ENCODE data around the gene PCNX1. TPM values are rescaled to one million over a fixed set of nuclear protein-coding genes. Genes with fewer than 3 reads are reported as not detected.

The PCNX1 gene
- total and polyA plus RNA-seq, 12 donors = 4.5 to 66.6 (median 47.7) TPM

GRCh38 chr14:70906793-70907175 lies 475 bp upstream of the PCNX1 start:
- no peaks in the 10 kb centered on the region for H3K27me3 ChIP-seq
- WGBS, 2 donors = 21 to 24% methylated on average over 9 of the region's 9 CpGs
- H3K4me1 ChIP-seq = peaks cover 7 to 61% (median 56%) of the 10 kb centered on the region in 9 donors
- H3K9me3 ChIP-seq = no peaks in the 10 kb centered on the region
- peak overlapping the region; percentile 91 to 98 (median 94) for H3K4me3 ChIP-seq
- H3K27ac ChIP-seq = peak overlapping the region; percentile 88 to 98 (median 94)
- H3K36me3 ChIP-seq = no peaks in the 10 kb centered on the region
- DNase-seq = no peak
- TF ChIP-seq, protein P1, sequence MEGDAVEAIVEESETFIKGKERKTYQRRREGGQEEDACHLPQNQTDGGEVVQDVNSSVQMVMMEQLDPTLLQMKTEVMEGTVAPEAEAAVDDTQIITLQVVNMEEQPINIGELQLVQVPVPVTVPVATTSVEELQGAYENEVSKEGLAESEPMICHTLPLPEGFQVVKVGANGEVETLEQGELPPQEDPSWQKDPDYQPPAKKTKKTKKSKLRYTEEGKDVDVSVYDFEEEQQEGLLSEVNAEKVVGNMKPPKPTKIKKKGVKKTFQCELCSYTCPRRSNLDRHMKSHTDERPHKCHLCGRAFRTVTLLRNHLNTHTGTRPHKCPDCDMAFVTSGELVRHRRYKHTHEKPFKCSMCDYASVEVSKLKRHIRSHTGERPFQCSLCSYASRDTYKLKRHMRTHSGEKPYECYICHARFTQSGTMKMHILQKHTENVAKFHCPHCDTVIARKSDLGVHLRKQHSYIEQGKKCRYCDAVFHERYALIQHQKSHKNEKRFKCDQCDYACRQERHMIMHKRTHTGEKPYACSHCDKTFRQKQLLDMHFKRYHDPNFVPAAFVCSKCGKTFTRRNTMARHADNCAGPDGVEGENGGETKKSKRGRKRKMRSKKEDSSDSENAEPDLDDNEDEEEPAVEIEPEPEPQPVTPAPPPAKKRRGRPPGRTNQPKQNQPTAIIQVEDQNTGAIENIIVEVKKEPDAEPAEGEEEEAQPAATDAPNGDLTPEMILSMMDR (IDR thresholded peaks at IDR 0.05) = no peak
- peak in 2 of 8 donors; percentile 5 to 22 for ATAC-seq
- intact Hi-C loops (cut with DNase I) = loop anchor here in 9 of 10 donors (1.0 to 10.0 kb wide), 11 partner anchors 46 to 90 kb away; no protein-coding TSS in a partner anchor

GRCh38 chr14:70907996-70908934 lies 1.0 kb downstream of the PCNX1 start:
- H3K4me3 ChIP-seq = peak overlapping the region; percentile 91 to 98 (median 94)
- H3K27ac ChIP-seq = peak overlapping the region; percentile 88 to 98 (median 94)
- ATAC-seq (peak; percentile 40 to 86 (median 62)), DNase-seq (peak; percentile 62 to 68)
- H3K27me3 ChIP-seq = no peaks in the 10 kb centered on the region
- no peaks in the 10 kb centered on the region for H3K36me3 ChIP-seq
- intact Hi-C loops (cut with DNase I) = loop anchor here in 9 of 10 donors (1.0 to 10.0 kb wide), 11 partner anchors 44 to 91 kb away; no protein-coding TSS in a partner anchor
- peaks cover 7 to 76% (median 65%) of the 10 kb centered on the region in 9 donors for H3K4me1 ChIP-seq
- WGBS, 2 donors = 1% methylated on average over 71 to 87 of the region's 87 CpGs
- no peaks in the 10 kb centered on the region for H3K9me3 ChIP-seq
- TF ChIP-seq, protein P1 (IDR thresholded peaks at IDR 0.05) = peak in 2 of 9 donors; percentile 4 to 7

- Histone ChIP-seq H3K9me3 (no peaks in the 10 kb centered on the region), H3K27ac (peak overlapping the region in 9 of 10 donors; percentile 93 to 98 (median 94)), H3K36me3 (no peaks in the 10 kb centered on the region), H3K4me1 (peaks cover 7 to 78% (median 61%) of the 10 kb centered on the region in 9 donors), H3K27me3 (no peaks in the 10 kb centered on the region), H3K4me3 (peak overlapping the region; percentile 91 to 98 (median 94))
- ATAC-seq (no peak), DNase-seq (no peak)
- WGBS, 2 donors = 35 to 44% methylated on average over 4 of the region's 4 CpGs
- TF ChIP-seq, protein P1 (IDR thresholded peaks at IDR 0.05) = no peak
- intact Hi-C loops (cut with DNase I) = loop anchor here in 9 of 10 donors (1.0 to 10.0 kb wide), 8 partner anchors 43 to 92 kb away; no protein-coding TSS in a partner anchor
Observed at GRCh38 chr14:70908935-70909641, 1.8 kb downstream of the PCNX1 start.
